ENCODE data around the gene PBX4.

The PBX4 gene

GRCh38 chr19:19567391-19567790, 51.1 kb downstream of the PBX4 start:
- Histone ChIP-seq H3K9me3 (ENCODE audit: severe bottlenecking) (no peaks in the 10 kb centered on the region), H3K4me1 (ENCODE audit: insufficient read depth, poor library complexity, severe bottlenecking) (no peaks in the 10 kb centered on the region), H3K27me3 (ENCODE audit: insufficient read depth, poor library complexity, severe bottlenecking) (no peaks in the 10 kb centered on the region), H3K27ac (ENCODE audit: poor library complexity, severe bottlenecking) (no peak overlapping the region), H3K4me3 (ENCODE audit: severe bottlenecking) (no peak overlapping the region), H3K36me3 (ENCODE audit: low read depth) (peaks cover 6% of the 10 kb centered on the region; the same call in 1 of the 2 replicates)
- no peak for TF ChIP-seq CTCF (IDR thresholded peaks at IDR 0.05; ENCODE audit: poor library complexity, severe bottlenecking)
- no peak for ATAC-seq (ENCODE audit: low read depth)
- no peak for DNase-seq (ENCODE audit: low spot score)

DNA sequence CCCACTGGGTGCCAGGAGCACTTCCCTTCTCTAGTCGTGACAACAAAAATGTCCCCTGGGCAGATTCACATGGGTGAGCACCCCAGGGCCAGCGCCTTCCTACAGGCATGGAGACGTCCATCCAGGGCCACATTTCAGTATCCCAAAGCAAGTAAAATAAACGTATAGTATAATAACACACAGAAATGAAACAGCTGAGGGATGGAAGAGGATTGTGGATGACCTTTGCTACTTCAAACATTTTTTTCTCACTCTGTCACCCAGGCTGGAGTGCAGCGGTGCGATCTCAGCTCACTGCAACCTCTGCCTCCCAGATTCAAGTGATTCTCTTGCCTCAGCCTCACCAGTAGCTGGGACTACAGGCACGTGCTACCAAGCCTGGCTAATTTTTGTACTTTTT, 52.2 kb downstream of the PBX4 start:
- no peak for TF ChIP-seq CTCF (IDR thresholded peaks at IDR 0.05; ENCODE audit: poor library complexity, severe bottlenecking)
- H3K36me3 ChIP-seq (ENCODE audit: low read depth): peaks cover 6% of the 10 kb centered on the region; the same call in 1 of the 2 replicates
- H3K4me1 ChIP-seq (ENCODE audit: insufficient read depth, poor library complexity, severe bottlenecking): no peaks in the 10 kb centered on the region
- H3K27ac ChIP-seq (ENCODE audit: poor library complexity, severe bottlenecking): no peak overlapping the region
- H3K4me3 ChIP-seq (ENCODE audit: severe bottlenecking): no peak overlapping the region
- H3K27me3 ChIP-seq (ENCODE audit: insufficient read depth, poor library complexity, severe bottlenecking): no peaks in the 10 kb centered on the region
- ATAC-seq (ENCODE audit: low read depth) (no peak), DNase-seq (ENCODE audit: low spot score) (no peak)
- no peaks in the 10 kb centered on the region for H3K9me3 ChIP-seq (ENCODE audit: severe bottlenecking)

DNA sequence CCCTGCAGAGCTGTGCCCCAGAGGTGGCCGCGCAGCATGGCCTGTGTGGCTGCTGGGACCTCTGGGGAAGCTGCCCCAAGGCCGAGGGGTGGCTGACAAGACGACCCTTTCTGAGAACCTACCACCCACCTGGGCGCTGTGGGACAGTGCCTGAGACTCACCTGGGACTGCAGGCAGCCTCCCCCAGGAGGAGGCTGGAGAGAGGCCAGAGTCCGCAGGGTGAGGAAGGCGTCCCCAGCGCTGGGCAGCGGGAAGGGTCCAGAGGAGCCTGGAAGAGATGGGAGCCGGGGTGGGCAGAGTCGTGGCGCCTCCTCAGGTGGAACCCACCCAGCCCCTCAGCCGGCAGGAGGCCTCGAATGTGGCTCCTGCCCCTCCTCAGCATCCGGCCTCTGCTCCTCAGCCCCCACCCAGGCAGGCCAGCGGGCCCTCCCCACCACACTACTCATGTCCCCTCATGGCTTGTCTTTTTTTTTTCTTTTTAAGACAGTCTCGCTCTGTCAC, 55.1 kb downstream of the PBX4 start:
- H3K27me3 ChIP-seq (ENCODE audit: insufficient read depth, poor library complexity, severe bottlenecking): no peaks in the 10 kb centered on the region
- no peak overlapping the region for H3K27ac ChIP-seq (ENCODE audit: poor library complexity, severe bottlenecking)
- no peaks in the 10 kb centered on the region for H3K4me1 ChIP-seq (ENCODE audit: insufficient read depth, poor library complexity, severe bottlenecking)
- ATAC-seq (ENCODE audit: low read depth) (0 out of 3 replicates have a peak, but pooled peaks have one; percentile 10), DNase-seq (ENCODE audit: low spot score) (peak; percentile 45)
- no peak for TF ChIP-seq CTCF (IDR thresholded peaks at IDR 0.05; ENCODE audit: poor library complexity, severe bottlenecking)
- H3K36me3 ChIP-seq (ENCODE audit: low read depth): no peaks in the 10 kb centered on the region
- H3K4me3 ChIP-seq (ENCODE audit: severe bottlenecking): no peak overlapping the region
- no peaks in the 10 kb centered on the region for H3K9me3 ChIP-seq (ENCODE audit: severe bottlenecking)

GRCh38 chr19:19562665-19563347, 55.7 kb downstream of the PBX4 start:
- peak; percentile 42 for DNase-seq (ENCODE audit: low spot score)
- H3K27ac ChIP-seq (ENCODE audit: poor library complexity, severe bottlenecking): no peak overlapping the region
- no peaks in the 10 kb centered on the region for H3K27me3 ChIP-seq (ENCODE audit: insufficient read depth, poor library complexity, severe bottlenecking)
- no peaks in the 10 kb centered on the region for H3K4me1 ChIP-seq (ENCODE audit: insufficient read depth, poor library complexity, severe bottlenecking)
- no peak overlapping the region for H3K4me3 ChIP-seq (ENCODE audit: severe bottlenecking)
- no peak for TF ChIP-seq CTCF (IDR thresholded peaks at IDR 0.05; ENCODE audit: poor library complexity, severe bottlenecking)
- ATAC-seq (ENCODE audit: low read depth): peak; percentile 37; the same call in 2 of the 3 replicates
- no peaks in the 10 kb centered on the region for H3K36me3 ChIP-seq (ENCODE audit: low read depth)
- no peaks in the 10 kb centered on the region for H3K9me3 ChIP-seq (ENCODE audit: severe bottlenecking)

Measured in RWPE2 (cell line).